DND-41 (cell line): Measurements from ENCODE around the gene KPNA1.

Experiments
- CTCF ChIP-seq: IDR thresholded peaks from 2 replicates; pipeline ENCODE4 v1.5.1; 2012; ENCODE audit warnings: borderline replicate concordance, low read length, moderate library complexity, mild to moderate bottlenecking; ENCODE audit not compliant: poor library complexity, severe bottlenecking; ENCODE audit errors: extremely low read depth
- EZH2 ChIP-seq: IDR thresholded peaks from 3 replicates; pipeline ENCODE4 v1.6.1; 2012; ENCODE audit warnings: borderline replicate concordance, low read depth, mild to moderate bottlenecking, moderate library complexity, low read length, inconsistent platforms; ENCODE audit not compliant: severe bottlenecking

- TF ChIP-seq CTCF (no peak), EZH2 (no peak)
Observed at GRCh38 chr3:122555275-122556071, 40.7 kb upstream of the KPNA1 start.
